NCI-H1930 (cell line): ENCODE measurements around the gene NLRP1.

Source experiments
- DNase-seq, 2 experiments: peaks; one replicate each; lab custom pipeline; 2025; lab: John Stamatoyannopoulos, UW

NLRP1 gene

DNA sequence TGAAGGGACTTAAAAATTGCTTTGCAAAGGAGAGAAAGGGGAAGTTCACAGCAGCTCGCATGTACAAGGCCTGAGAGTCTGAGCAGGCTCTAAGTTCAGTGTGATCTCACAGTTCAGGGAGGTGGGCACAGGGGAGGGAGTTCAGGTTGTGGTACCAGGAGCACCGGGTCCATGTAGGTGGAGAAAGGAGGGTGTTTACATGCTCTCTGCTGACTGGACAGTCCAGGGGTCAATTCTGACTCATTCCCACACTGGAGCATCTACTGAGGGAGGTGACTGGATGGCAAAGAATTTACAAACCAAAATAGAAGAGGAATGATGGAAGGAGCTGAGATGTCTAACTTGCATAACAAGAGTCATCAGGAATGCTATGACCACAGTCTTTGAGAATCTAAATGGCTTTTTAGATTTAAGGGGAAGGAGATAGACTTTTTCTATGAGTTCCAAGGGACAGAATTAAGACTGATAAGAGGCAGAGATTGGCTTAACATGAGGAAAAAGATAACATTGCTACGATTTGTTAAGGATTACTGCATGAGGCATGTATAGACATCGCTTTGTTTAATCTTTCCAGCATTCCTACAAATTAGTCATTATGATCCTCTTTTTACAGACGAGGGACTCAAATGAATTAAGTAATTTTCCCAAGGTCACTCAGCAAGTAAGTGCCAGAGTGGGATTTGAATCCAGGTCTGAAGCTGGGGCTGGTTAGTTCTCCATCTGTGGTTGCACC, 68.1 kb downstream of the NLRP1 start:
- DNase-seq = no peak

DNA sequence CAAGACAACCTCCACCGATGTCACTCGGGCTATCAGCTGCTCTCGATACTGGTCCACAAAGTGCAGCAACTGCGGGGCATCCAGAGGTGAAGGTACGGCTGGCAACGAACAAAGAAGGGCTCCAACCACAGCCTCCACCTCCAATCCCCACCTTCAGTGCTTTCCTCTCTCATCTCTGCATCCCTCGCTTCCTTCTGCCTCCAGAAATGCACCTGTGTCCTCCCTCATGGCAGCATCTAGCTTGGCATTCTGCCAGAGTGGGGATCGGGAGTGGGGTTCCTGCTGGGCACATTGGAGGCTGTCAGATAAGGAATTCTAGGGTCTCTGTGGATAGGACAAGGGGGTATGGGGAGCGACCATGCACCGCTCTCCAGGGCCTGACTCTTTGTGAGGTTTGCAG, 69.3 kb downstream of the NLRP1 start:
- no peak for DNase-seq

DNA sequence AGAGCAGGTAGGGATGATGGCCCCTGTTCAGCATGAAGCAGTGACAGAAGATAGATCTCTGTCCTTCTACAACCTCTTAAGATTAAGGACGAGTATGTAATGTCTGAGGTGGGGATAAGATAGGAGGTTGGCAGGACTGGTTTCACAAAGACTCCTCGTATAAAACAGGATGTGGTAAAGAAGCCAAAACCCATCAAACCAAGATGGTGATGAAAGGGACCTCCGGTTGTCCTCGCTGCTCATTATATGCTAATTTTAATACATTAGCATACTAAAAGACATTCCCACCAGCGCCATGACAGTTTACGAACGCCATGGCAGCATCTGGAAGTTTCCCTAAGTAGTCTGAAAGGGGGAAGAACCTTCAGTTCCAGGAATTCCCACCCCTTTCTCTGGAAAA, 70.7 kb downstream of the NLRP1 start:
- DNase-seq = no peak

DNA sequence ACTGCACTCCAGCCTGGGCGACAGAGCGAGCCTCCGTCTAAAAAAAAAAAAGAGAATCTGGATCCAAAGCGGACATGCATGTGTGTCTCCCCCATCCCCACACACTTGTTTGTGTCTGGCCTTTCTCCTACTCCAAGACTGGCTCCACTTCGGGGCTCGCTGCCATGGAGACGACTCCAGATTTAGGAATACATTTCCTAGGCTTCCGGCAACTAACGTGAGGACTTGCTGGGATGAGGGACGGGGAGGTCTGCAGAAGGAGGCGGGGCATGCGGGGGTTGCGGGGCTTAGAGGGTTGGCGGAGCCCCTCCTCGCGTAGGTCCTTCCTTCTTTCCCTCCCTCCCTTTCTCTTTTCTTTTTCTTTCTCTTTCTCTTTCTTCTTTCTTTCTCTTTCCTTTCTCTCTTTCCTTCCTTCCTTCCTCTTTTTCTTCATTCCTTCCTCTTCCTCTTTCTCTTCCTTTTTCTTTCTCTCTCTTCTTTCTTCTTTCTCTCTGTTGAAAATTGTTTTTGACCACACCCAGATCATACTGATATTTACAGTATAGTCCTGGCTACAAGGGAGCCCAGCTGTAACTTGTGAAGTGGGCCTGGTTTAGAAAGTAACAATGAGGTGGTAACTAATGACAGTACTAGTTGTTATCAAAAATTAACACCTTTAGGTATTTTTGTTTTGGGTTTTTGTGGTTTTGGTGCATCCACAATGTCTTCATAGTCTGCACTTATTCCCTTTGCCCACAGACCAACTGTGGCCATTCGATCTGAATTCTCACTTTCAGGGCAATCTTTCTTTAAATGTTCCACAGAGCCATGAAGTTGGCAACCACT, 72.7 kb downstream of the NLRP1 start:
- DNase-seq = no peak

DNA sequence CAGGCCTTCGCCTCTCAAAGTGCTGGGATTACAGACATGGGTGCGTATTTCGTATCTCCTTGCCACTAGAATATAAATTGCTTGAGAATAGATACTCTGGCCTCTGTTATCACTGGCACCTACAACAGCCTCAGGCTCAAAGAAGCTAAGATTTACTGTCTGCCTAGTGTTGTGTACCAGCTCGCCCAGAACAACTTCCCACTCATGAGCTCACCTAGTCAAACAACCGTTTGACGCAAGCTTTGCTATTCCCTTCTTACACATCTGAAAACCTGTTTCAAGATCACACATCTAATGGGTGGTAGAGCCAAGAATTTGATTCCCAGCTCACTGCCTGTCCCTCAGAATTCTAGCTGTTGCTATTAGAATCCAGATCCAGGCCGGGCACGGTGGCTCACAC, 73.5 kb downstream of the NLRP1 start:
- DNase-seq = no peak

DNA sequence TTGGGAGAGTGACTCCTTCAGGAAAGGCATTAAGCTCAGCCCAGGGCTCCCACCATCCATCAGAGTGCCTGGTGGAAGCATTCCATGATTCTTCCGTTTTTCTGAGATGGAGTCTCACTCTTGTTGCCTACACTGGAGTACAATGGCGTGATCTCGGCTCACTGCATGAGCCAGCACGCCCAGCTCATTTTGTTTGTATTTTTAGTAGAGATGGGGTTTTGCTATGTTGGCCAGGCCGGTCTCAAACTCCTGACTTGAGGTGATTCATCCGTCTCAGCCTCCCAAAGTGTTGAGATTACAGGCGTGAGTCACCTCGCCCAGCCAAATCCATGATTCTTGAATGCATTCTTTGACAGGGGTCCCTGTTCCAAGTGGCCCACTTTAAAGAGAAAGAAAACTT, 74.8 kb downstream of the NLRP1 start:
- DNase-seq = no peak

DNA sequence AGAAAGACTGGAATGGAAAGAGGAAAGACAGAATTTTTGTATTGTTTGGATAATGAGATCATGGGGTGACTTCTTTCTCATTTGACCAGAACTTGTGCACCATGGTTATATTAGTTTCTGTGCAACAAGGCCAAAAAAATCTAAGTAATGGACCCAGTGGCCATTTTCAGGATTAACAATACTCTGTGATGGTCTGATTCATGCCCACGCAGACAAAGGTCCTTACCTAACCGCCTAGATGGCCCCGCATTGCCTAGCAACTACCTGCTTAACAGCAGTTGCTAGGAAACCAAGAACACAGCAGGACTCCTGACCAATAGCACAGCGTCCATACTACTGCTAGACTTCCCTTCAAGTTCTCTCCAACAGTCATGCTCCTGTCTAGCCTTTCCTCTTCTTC, 75.5 kb downstream of the NLRP1 start:
- peak; percentile 73 to 80 for DNase-seq

DNA sequence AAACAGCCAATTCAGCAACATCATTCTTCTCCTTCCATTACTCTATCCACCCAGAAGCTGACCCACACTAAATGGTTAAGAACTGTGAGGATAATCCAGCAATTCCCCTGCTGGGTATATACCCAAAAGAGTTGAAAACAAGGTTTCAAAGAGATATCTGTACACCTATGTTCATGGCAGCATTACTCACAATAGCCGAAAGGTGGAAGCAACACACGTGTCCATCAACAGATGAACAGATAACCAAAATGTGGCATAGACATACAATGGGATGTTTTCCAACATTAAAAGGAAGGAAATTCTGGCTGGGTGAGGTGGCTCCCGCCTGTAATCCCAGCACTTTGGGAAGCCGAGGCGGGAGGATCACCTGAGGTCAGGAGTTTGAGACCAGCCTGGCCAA, 78.0 kb downstream of the NLRP1 start:
- DNase-seq = no peak

DNA sequence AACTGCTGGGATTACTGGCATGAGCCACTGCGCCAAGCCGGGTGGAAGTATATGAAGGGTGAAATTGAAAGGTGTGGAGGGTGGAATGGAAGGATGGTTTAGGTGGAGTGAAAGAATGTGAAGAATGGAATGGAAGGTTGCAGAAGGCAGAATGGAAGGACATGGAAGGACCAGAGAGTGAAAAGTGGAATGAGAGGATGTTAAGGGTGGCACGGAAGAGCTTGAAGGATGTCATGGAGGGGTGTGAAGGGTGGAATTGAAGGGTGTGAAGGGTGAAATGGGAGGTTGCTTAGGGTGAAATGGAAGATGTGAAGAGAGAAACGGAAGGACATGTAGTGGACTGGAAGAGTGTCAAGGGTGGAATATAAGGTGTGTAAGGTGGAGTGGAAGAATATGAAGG, 81.8 kb downstream of the NLRP1 start:
- no peak for DNase-seq

DNA sequence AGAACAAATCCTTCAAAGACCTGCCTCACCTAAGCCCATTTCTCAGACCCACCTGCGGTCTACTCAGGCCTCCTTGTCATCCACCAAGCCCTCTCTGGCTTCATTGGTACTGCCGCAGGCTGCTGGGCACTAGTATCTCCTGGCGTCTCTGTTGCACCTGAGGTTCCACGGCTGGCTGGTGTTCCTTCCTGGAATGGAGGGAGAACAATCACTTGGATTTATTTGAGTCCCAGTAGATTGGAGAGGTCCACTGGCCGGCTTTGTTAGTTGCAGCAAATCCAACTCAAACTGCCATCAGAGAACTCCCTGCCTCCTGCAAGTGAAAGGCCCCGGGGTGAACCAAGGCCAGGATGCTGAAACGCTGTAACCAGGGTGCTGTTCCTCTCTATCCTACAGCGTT, 82.6 kb downstream of the NLRP1 start:
- no peak for DNase-seq

DNA sequence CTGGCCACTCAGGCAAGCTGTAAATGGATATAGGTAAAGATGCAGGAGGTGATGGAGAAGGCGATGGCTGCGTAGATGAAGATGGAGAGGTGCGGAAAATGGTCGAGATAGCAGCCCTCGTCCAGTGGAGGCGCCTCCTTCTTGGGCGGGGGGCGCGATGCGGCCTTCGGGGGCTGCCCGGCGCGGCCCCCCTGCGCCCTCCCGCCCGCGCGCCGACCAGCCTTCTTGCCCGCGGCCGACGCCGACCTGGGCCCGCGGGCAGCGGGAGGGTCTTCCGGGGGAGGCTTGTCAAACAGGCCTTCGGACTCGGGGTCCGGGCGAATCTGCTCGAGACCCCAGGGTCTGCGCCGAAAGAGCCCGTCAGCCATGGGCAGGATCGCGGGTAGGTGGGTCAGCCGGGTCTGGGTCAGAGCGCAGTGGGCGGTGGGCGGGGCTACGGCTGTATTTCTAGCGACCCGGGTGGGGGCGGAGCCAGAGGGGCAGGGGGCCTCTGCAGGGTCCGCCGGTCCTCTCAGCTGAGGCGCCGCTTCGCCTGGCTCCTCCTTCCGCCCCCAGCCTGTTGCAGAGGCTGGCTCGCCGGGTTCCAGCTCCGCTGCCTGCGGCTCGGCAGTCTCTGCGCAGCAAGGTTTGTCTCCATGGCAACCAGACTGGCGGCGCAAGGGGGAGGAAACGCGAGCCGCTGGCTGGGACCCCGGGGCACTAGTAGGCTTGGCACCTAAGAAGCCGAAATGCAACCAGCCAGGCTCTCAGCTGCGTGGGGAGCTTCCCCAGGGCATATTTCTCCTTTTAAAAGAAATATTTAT, 83.5 kb downstream of the NLRP1 start:
- peak; percentile 91 to 94 for DNase-seq

DNA sequence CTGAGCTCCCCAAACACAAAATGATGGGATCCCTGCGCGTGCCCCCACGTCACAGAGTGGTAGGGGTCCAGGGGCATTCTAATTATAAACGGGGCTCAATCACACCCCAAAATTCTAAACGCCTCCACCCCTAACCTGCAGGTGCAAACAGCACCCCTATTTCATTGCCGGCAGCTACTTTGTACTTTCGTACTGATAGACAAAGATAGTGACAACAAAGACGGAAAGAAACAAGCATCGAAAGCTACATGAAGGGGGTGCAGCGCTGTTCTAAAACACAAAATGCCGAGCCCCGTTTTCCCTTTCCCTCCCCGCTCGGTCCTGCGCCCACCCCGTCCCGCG, 84.1 kb downstream of the NLRP1 start:
- DNase-seq = no peak

DNA sequence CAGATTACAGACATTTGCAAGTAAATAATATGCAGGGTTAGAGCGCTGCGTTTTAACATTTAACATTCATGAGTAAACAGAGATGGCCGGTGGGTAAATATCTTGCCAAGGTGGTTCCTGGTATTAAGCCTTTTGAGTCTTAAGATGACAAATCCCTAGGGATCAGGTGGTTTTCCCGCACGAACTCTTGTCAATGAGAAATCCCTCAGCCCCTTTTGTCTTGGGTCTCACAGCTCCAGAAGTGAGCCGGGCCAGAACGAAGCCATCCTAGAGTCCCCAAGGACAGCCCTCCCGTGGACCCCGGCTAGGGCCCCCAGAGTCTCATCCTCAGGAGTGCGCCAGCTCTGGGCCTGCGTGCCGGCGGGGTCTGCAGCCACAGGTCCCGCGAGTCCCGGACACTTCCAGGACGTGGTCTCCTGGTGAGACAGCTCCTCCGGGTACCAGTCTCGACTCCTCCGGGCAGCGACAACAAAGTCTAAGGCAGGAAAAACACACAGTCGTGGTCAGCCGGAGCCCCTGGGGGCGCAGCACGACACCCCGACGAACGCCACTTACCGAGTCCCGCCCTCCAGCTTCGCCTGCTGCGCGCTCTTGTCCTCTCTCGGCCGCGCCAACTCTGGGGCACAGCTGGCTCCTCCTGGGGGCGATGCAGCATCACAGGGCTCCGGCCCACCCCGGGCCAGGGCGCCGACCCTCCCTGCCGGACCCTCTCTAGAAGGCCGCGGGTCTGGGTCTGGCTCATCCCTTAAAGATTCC, 84.7 kb downstream of the NLRP1 start:
- DNase-seq = peak; percentile 66 to 80

DNA sequence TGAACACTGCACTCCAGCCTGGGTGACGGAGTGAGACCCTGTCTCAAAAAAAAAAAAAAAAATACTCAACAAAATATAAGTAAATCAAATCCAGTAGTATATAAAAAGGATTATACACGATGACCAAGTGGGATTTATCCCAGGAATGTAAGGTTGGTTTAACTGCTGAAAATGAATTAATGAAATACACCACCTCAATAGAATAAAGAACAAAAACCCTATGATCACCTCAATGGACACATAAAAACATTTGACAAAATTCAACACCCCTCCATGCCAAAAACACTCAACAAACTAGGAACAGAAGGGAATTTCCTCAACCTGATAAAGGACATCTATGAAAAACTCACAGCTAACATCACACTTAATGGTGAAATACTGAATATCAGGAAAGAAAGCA, 91.3 kb downstream of the NLRP1 start:
- DNase-seq = no peak

DNA sequence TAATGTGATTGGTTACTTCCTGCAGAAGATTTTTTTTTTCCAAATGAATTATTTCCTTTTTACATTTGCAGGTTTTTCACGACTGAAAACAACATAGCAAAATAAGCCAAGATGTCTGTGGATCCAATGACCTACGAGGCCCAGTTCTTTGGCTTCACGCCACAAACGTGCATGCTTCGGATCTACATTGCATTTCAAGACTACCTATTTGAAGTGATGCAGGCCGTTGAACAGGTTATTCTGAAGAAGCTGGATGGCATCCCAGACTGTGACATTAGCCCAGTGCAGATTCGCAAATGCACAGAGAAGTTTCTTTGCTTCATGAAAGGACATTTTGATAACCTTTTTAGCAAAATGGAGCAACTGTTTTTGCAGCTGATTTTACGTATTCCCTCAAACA, 95.6 kb downstream of the NLRP1 start:
- DNase-seq = no peak

DNA sequence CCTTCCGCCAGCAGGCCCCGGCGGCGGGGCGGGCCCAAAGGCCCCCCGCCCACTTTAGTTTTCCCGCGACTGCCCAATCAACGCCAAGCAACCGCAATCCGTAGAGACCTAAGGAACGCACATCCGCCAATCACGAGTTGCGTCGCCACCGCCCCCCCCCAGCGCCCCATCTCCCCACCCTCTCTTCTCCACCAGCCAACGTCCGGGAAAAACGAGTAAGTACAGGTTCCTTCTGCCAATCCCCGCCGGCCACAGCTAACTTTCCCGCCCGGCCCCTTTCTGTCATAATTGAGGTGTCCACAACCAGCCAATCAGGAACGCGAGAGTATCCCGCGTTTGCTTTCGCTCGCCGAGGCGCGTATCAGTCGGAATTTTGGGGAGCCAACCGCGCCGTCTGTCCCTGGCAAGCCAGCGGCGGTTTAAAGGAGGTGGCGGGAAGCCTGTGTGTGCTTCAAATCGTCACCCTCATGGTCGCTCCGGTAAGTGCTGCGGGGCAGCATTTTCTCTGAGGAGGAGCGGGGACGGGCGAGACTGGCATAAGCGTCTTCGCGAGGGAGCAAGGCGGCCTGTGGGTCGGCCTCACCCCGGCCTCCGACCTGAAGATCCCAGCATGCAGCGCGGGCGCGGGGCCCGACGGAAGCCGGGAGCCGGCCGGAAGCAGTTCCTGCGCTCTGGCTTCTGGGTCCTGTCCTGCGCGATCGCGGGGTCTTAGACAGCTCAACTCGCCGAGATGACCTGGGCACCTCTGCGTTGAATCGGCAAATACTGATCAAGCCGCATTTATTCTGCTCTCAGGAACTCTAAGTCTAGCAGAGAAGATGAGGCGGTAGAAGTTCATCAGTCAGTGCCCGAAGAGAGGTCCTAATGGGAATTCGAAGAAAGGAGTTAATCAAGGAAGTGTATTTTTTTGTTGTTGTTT, 97.8 kb downstream of the NLRP1 start, which contains the start of gene MIS12:
TSS of gene MIS12 (plus strand) at position 361 of the 919 bp plus-strand sequence. CDS start 2,297 bp downstream, outside the sequence.
- DNase-seq = peak; percentile 97 to 98

DNA sequence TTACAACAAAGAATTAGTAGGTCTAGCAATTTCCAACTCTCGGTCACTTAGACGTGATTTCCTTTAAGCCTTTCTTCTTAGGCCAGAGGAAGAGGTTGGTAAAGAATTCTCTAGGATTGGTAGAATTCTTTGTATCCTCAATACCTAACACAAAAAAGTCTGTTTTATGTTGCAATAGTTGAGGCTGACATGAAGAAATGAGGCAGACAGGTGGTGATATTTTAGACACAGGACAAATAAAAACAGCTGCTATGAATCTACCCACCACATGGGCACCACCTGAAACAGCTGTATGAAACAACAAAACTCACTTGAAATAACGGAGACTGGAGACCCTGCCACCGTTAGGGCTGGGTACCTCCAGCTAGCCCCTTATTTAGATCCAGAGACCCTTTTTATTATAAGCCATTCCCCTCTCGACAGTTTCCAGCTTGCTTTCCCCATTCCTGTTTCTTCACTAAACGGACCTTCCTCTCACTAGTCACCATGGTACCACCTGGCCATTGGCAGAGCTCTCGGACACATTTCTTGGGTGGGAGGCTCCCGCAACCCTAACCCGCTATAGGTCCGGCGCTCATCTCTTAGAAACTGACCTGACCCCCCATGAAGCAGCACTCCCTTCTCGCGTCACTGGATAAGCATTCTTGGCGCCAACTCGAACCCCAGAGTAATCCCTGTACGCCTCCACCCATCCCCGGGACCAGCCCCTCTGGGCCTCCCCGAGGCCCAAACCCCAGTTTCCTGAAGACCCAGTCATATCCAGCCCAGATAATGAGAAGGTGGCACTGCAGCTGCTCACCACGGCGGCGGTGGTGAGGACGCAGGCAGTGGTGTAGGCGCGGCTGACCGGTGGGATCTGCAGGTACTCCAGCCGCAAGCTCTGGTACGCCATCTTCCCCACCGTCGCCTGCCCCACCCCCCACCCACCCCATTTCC, 98.8 kb downstream of the NLRP1 start, which contains the start of gene DERL2:
TSS of gene DERL2 (minus strand) at position 909 of the 936 bp plus-strand sequence. CDS start at position 892, 17 bp downstream.
- DNase-seq = no peak

DNA sequence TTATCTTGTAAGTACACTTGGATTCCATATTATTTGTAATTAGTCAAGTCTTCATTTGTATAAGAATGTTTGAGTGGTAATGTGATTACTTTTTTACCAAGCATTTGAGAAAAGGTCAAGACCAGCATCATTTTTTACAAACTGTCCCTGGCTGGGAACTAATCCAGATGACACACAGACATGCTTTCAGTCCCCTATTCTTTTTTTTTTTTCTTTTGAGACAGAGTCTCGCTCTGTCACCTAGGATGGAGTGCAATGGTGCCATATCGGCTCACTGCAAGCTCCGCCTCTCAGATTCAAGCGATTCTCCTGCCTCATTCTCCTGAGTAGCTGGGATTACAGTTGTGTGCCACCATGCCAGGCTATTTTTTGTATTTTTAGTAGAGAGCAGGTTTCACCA, 102.9 kb downstream of the NLRP1 start:
- DNase-seq = no peak

DNA sequence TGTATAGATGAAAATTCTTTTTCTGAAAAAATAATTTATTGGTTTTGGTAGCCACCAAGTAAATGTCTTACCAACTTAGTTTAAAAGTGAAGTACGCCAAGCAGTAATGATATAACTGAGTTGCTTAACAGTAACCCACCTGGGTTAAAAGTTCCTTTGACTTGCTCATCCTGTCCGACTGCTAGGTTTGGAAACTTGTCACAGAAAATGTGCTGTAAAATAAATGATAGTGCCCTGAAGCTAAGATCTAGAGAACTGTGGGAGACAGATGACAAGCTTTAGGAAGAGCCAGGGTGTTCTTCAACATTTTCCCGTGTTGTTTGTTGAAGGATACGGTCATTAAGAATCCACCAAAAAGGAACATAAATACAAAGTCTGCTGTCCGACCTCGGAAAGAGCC, 103.3 kb downstream of the NLRP1 start:
- DNase-seq = no peak

DNA sequence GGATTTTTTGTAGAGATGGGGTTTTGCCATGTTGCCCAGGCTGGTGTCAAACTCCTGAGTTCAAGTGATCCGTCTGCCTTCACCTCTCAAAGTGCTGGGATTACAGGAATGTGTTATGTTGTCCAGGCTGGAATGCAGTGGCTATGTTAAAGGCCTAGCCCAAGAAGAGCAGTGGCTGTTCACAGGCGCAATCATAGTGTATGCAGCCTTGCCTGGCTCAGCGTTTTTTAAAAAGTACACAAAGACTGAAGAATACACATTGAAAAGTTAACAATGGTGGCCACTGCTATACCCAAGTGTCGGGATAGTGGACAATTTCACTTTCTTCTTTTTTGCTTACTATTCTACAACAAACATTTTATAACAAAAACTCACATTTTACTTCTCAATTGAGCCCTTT, 105.3 kb downstream of the NLRP1 start:
- no peak for DNase-seq
